HepG2 (cell line): Measurements from ENCODE around the gene CLPX. TPM values are rescaled to one million over a fixed set of nuclear protein-coding genes. Genes with fewer than 3 reads are reported as not detected.

Experiments used
- ATAC-seq: fragments of 200-7000 bp; cut with Tn5 transposase; 3 replicates; pipeline ENCODE4 v1.9.1; 2020; ENCODE audit warnings: mild to moderate bottlenecking, moderate library complexity
- BruUV-seq: library from RNA; stranded (reverse); fragments of 400-500 nt; replicated peaks from 2 replicates; lab custom pipeline; 2021; lab: Mats Ljungman, UMichigan
- CTCF ChIA-PET: fragments of 300-600 bp; formaldehyde crosslinking; extraction: SDS; loops from one replicate; lab custom pipeline; 2021; ENCODE audit warnings: low total read pairs, inconsistent platforms, low intra/inter-chr PET ratio; lab: Yijun Ruan, JAX
- POLR2A ChIA-PET: fragments of 350-600 bp; sonication (Branson Sonifier 250); formaldehyde crosslinking; loops from one replicate; lab custom pipeline; 2020; ENCODE audit warnings: antibody characterized with exemption, inconsistent platforms; lab: Yijun Ruan, JAX
- DNase-seq: peaks from one replicate; pipeline ENCODE4 v3.0.0-alpha.2; 2015; ENCODE audit warnings: low spot score
- FAIRE-seq: peaks from 3 replicates; lab custom pipeline; 2011; peaks lifted over from hg19 to GRCh38; lab: Jason Lieb, UNC
- H2AFZ ChIP-seq: one replicate; pipeline ENCODE4 v1.6.1; 2011; ENCODE audit warnings: low read length, inconsistent platforms
- H3K27ac ChIP-seq: fragments of 300-600 bp; 3 replicates; pipeline ENCODE4 v1.8.0; 2011; ENCODE audit warnings: mixed run types, mild to moderate bottlenecking, mixed read lengths, low read length, inconsistent platforms; ENCODE audit not compliant: insufficient read depth; ENCODE audit errors: extremely low read length
- H3K27me3 ChIP-seq, 2 experiments: fragments of 200-600 bp in 1 of 2; 2 replicates in 1 of 2; 3 replicates in 1 of 2; pipeline versions ENCODE4 v1.6.0 to v1.8.0; 2011; ENCODE audit warnings: low read length in 2 of 2, mild to moderate bottlenecking in 2 of 2, moderate library complexity in 2 of 2, inconsistent platforms in 1 of 2; ENCODE audit not compliant: insufficient read depth in 2 of 2, control insufficient read depth in 1 of 2
- H3K36me3 ChIP-seq, 2 experiments: fragments of 200-600 bp in 1 of 2; replicated peaks in 1 of 2; 2 replicates in 1 of 2; 3 replicates in 1 of 2; pipeline versions ENCODE4 v1.5.1 to v1.8.0; 2011; ENCODE audit warnings: low read length in 2 of 2, inconsistent platforms in 1 of 2; ENCODE audit not compliant: insufficient read depth in 2 of 2, control insufficient read depth in 1 of 2
- H3K4me1 ChIP-seq: 2 replicates; pipeline ENCODE4 v1.5.1; 2012; ENCODE audit warnings: low read length, inconsistent platforms; ENCODE audit not compliant: insufficient read depth
- H3K4me2 ChIP-seq: 2 replicates; pipeline ENCODE4 v1.6.0; 2011; ENCODE audit warnings: low read depth, low read length, inconsistent platforms
- H3K4me3 ChIP-seq, 3 experiments: fragments of 200-600 bp in 1 of 3; sonication (generic), shearing (Covaris generic) in 1 of 3; replicated peaks in 1 of 3; 2 replicates each; pipeline ENCODE4 v1.5.1; 2011 to 2016; ENCODE audit warnings: low read length in 3 of 3, inconsistent platforms in 2 of 3, low read depth in 2 of 3, mild to moderate bottlenecking in 2 of 3, control low read depth in 1 of 3, mixed read lengths in 1 of 3; ENCODE audit not compliant: insufficient read depth in 1 of 3
- H3K79me2 ChIP-seq: one replicate; pipeline ENCODE4 v1.6.1; 2011; ENCODE audit warnings: low read length, inconsistent platforms; ENCODE audit not compliant: insufficient read depth
- H3K9ac ChIP-seq: 2 replicates; pipeline ENCODE4 v1.6.0; 2011; ENCODE audit warnings: mild to moderate bottlenecking, low read depth, low read length, inconsistent platforms; ENCODE audit not compliant: insufficient read depth
- H3K9me3 ChIP-seq: 2 replicates; pipeline ENCODE4 v1.5.1; 2012; ENCODE audit warnings: mild to moderate bottlenecking, low read length
- H4K20me1 ChIP-seq: 2 replicates; pipeline ENCODE4 v1.6.0; 2011; ENCODE audit warnings: inconsistent platforms, mild to moderate bottlenecking, low read length, moderate library complexity; ENCODE audit not compliant: insufficient read depth
- ATF1 ChIP-seq: IDR thresholded peaks from 2 replicates; pipeline ENCODE4 v1.6.1; 2016; ENCODE audit warnings: mild to moderate bottlenecking, control low read depth
- CCAR2 ChIP-seq: fragments of 200-400 bp; formaldehyde crosslinking; optimal IDR thresholded peaks from 2 replicates; pipeline ENCODE3; 2018; ENCODE audit warnings: low read depth, mild to moderate bottlenecking, low read length, moderate library complexity
- GABPA ChIP-seq, 2 experiments: IDR thresholded peaks; 2 replicates each; pipeline ENCODE4 v1.6.1; 2011 to 2016; ENCODE audit warnings: low read depth in 2 of 2, low read length in 1 of 2, missing biosample characterization in 1 of 2, missing genetic modification characterization in 1 of 2
- MIER3 ChIP-seq: IDR thresholded peaks from 2 replicates; pipeline ENCODE4 v1.6.1; 2016; ENCODE audit warnings: missing compliant biosample characterization, borderline replicate concordance
- TCF12 ChIP-seq, 2 experiments: fragments of 450-650 bp in 1 of 2; sonication (generic) in 1 of 2; formaldehyde crosslinking in 1 of 2; IDR thresholded peaks; 2 replicates each; pipeline versions ENCODE4 v1.6.1 to v1.8.0; 2017 to 2022; ENCODE audit warnings: antibody characterized with exemption in 1 of 2, mild to moderate bottlenecking in 1 of 2, missing genetic modification reagents in 1 of 2, moderate library complexity in 1 of 2
- ZBTB38 ChIP-seq: sonication (generic); formaldehyde crosslinking; IDR thresholded peaks from 2 replicates; pipeline ENCODE4 v1.5.1; 2020; ENCODE audit warnings: mild to moderate bottlenecking, missing genetic modification reagents
- ZNF33B ChIP-seq: sonication (generic); formaldehyde crosslinking; IDR thresholded peaks from 2 replicates; pipeline ENCODE4 v1.5.1; 2020; ENCODE audit warnings: mild to moderate bottlenecking, missing genetic modification reagents
- WGBS: methylation state at CpG from one replicate; pipeline ENCODE4 v1.1.6; 2017; ENCODE audit warnings: low lambda C conversion rate; 5-methylcytosine and 5-hydroxymethylcytosine counted together
- in situ Hi-C: cut with HindIII; loops from 2 replicates; pipeline ENCODE4 v1.10.0; 2017; ENCODE audit warnings: low pct_unique_long_range_greater_than_20kb; ENCODE audit not compliant: extremely low pct_ligation_motif_present
- intact Hi-C: fragments of 100-400 bp; cut with micrococcal nuclease; formaldehyde crosslinking; loops from one replicate; pipeline ENCODE4 v1.10.0; 2022; ENCODE audit not compliant: unreplicated experiment
- polyA plus RNA-seq, 8 experiments: library from polyadenylated mRNA; depleted of rRNA in 3 of 8; stranded (reverse) in 7 of 8; unstranded in 1 of 8; fragments of >200 nt; fragmentation: Illumina TruSeq in 4 of 8; extraction: Trizol in 4 of 8; gene quantifications; 2 replicates each; pipeline versions ENCODE4 v1.2.1 to v1.2.3, GENCODE V29; 2011 to 2016; ENCODE audit warnings: low read depth in 4 of 8, missing spikeins in 1 of 8, mixed read lengths in 1 of 8; ENCODE audit not compliant: insufficient read depth in 1 of 8
- total RNA-seq, 5 experiments: library from RNA; depleted of rRNA; stranded (reverse); fragments of >200 nt; fragmentation: Illumina TruSeq; extraction: Trizol; gene quantifications; 2 replicates each; pipeline ENCODE4 v1.2.3, GENCODE V29; 2016; ENCODE audit warnings: low read depth in 1 of 5
- TF ChIP-seq, protein P1 (sequence below): sonication (generic); formaldehyde crosslinking; IDR thresholded peaks from 2 replicates; pipeline ENCODE4 v1.4.0; 2020; ENCODE audit warnings: mild to moderate bottlenecking, low read depth, missing genetic modification reagents
- TF ChIP-seq, protein P2 (sequence below): sonication (generic); formaldehyde crosslinking; IDR thresholded peaks from 2 replicates; pipeline ENCODE4 v1.5.0; 2020; ENCODE audit warnings: missing genetic modification reagents
- TF ChIP-seq, protein P3 (sequence below): sonication (generic); formaldehyde crosslinking; IDR thresholded peaks from 2 replicates; pipeline ENCODE4 v1.5.0; 2020; ENCODE audit warnings: mild to moderate bottlenecking, missing genetic modification reagents
- TF ChIP-seq, protein P4 (sequence below): sonication (generic); formaldehyde crosslinking; IDR thresholded peaks from 2 replicates; pipeline ENCODE4 v1.5.0; 2020; ENCODE audit warnings: missing genetic modification reagents

CLPX gene
- total and polyA plus RNA-seq, 2 of the 13 experiments (the other 11 are each of a cell fraction or from before 2014, with no cell fraction given): 33.9 to 61.3 TPM

DNA sequence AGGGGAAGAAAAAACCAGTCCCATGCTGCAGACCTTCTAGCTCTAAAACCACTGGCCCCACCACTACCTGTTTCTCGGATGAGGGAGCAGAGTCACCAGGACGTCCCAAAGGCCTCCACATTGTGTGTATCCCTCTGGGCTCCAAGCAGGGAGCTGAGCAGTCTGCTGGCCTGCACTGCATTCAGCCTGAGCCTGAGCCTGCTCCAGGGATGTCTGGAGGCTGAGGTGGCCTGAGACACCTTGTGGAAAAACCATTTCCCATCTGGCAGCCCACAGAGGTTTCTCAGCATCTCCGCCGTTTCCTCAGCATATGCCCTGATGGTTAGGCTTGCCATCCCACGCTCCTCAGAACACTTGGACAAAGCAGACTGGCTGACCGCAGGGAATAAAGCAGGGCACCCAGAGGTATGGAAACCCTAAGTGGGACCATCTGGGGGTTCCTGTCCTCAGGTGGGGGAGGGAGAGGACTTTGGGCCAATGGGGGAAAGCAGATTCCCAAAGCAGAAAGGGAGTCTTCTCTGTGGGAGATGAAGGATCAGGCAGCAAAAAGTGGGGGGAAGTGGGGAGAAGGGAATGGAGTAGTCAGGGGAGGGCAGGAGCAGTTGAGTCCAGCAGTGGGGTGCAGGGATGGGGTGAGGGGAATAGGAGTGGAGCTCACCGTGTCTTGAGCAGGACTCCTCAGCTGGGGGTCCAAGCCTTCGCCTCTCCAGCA lies 25.8 kb upstream of the CLPX start, which contains the start of gene CILP:
CILP (minus strand) TSS at position 704 of the 712 bp plus-strand sequence. CDS start 1,718 bp downstream, outside the sequence.
- Histone ChIP-seq H3K27me3 (peaks cover 5 to 58% of the 10 kb centered on the region in 2 experiments; a peak in 4 of 5 replicates), H3K9ac (no peak within 1 kb of the TSS), H4K20me1 (no peaks in the 10 kb centered on the region), H2AFZ (no peak within 1 kb of the TSS), H3K36me3 (no peaks in the 10 kb centered on the region), H3K4me3 (no peak within 1 kb of the TSS; a peak in 1 of 6 replicates), H3K27ac (no peak within 1 kb of the TSS), H3K9me3 (no peaks in the 10 kb centered on the region), H3K4me2 (no peak within 1 kb of the TSS), H3K79me2 (no peaks in the 10 kb centered on the region), H3K4me1 (peaks cover 23% of the 10 kb centered on the region)
- DNase-seq (no peak), ATAC-seq (peak; percentile 12; the same call in 1 of the 3 replicates), FAIRE-seq (no peak)
- in situ Hi-C loops (no loop called here), intact Hi-C loops (no loop called here)
- ChIA-PET POLR2A (interaction anchor here (1.1 to 2.4 kb wide), 2 partner anchors 26 to 89 kb away, joined by 3 to 7 read pairs; partner anchors contain the start of gene CLPX), CTCF (no interaction called here)
- TF ChIP-seq, protein P1, sequence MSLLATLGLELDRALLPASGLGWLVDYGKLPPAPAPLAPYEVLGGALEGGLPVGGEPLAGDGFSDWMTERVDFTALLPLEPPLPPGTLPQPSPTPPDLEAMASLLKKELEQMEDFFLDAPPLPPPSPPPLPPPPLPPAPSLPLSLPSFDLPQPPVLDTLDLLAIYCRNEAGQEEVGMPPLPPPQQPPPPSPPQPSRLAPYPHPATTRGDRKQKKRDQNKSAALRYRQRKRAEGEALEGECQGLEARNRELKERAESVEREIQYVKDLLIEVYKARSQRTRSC: no peak
- TF ChIP-seq ZBTB38 (no peak), TCF12 (IDR thresholded peaks at IDR 0.05) (no peak), TCF12 (CRISPR knock-in tag; IDR thresholded peaks at IDR 0.05) (no peak), MIER3 (CRISPR knock-in tag) (no peak), GABPA (IDR thresholded peaks at IDR 0.05; ENCODE audit: low read depth, low read length) (no peak), GABPA (CRISPR knock-in tag; IDR thresholded peaks at IDR 0.05; ENCODE audit: low read depth) (no peak), ATF1 (no peak), CCAR2 (no peak), ZNF33B (CRISPR knock-in tag) (no peak)
- TF ChIP-seq, protein P2, sequence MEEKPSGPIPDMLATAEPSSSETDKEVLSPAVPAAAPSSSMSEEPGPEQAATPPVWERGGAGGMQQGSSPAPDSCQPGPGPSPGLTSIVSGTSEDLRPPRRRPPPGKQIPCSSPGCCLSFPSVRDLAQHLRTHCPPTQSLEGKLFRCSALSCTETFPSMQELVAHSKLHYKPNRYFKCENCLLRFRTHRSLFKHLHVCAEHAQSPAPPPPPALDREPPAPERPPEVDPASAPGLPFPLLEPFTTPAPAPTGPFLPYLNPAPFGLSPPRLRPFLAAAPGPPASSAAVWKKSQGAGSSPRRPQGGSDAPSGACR (CRISPR knock-in tag): no peak
- TF ChIP-seq, protein P3, sequence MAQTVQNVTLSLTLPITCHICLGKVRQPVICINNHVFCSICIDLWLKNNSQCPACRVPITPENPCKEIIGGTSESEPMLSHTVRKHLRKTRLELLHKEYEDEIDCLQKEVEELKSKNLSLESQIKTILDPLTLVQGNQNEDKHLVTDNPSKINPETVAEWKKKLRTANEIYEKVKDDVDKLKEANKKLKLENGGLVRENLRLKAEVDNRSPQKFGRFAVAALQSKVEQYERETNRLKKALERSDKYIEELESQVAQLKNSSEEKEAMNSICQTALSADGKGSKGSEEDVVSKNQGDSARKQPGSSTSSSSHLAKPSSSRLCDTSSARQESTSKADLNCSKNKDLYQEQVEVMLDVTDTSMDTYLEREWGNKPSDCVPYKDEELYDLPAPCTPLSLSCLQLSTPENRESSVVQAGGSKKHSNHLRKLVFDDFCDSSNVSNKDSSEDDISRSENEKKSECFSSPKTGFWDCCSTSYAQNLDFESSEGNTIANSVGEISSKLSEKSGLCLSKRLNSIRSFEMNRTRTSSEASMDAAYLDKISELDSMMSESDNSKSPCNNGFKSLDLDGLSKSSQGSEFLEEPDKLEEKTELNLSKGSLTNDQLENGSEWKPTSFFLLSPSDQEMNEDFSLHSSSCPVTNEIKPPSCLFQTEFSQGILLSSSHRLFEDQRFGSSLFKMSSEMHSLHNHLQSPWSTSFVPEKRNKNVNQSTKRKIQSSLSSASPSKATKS (CRISPR knock-in tag): no peak
- TF ChIP-seq, protein P4, sequence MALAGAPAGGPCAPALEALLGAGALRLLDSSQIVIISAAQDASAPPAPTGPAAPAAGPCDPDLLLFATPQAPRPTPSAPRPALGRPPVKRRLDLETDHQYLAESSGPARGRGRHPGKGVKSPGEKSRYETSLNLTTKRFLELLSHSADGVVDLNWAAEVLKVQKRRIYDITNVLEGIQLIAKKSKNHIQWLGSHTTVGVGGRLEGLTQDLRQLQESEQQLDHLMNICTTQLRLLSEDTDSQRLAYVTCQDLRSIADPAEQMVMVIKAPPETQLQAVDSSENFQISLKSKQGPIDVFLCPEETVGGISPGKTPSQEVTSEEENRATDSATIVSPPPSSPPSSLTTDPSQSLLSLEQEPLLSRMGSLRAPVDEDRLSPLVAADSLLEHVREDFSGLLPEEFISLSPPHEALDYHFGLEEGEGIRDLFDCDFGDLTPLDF: no peak
- 40% methylated on average over 7 of the region's 8 CpGs for WGBS
- no TSS peak for BruUV-seq
